Gastrocnemius medialis (tissue), 4 donors: Measurements from ENCODE around the gene PANK4. TPM values are rescaled to one million over a fixed set of nuclear protein-coding genes. Genes with fewer than 3 reads are reported as not detected.

Experiments
- ATAC-seq, 2 donors: fragments of 150-250 bp; one replicate each; pipeline ENCODE4 v1.9.1; 2016
- DNase-seq, 2 donors: peaks; one replicate each; pipeline ENCODE4 v3.0.0-alpha.2; 2019
- H3K27ac ChIP-seq, 4 donors: fragments of 200-600 bp; sonication (generic); 1 replicate in 1 of 4; 2 replicates in 3 of 4; pipeline ENCODE4 v1.5.1; 2016 to 2018; ENCODE audit warnings: mild to moderate bottlenecking in 2 of 4, moderate library complexity in 1 of 4
- H3K27me3 ChIP-seq, 3 donors: fragments of 200-600 bp; sonication (generic) in 2 of 3; 1 replicate in 1 of 3; 2 replicates in 2 of 3; pipeline versions ENCODE4 v1.5.1 to v1.6.0; 2016 to 2019; ENCODE audit warnings: mild to moderate bottlenecking in 1 of 3, moderate library complexity in 1 of 3
- H3K36me3 ChIP-seq, 2 donors: fragments of 200-600 bp; sonication (generic) in 1 of 2; one replicate each; pipeline ENCODE4 v1.5.1; 2017 to 2018
- H3K4me1 ChIP-seq, 2 donors: fragments of 200-600 bp; sonication (generic) in 1 of 2; one replicate each; pipeline ENCODE4 v1.5.1; 2016 to 2017; ENCODE audit warnings: mild to moderate bottlenecking in 2 of 2
- H3K4me3 ChIP-seq, 4 donors: fragments of 200-600 bp; sonication (generic) in 3 of 4; 1 replicate in 1 of 4; 2 replicates in 3 of 4; pipeline ENCODE4 v1.5.1; 2016 to 2019; ENCODE audit warnings: mild to moderate bottlenecking in 2 of 4
- H3K9me3 ChIP-seq, 3 donors: fragments of 200-600 bp; sonication (generic) in 2 of 3; 1 replicate in 1 of 3; 2 replicates in 2 of 3; pipeline ENCODE4 v1.5.1; 2016 to 2019
- POLR2A ChIP-seq, 2 donors: fragments of 450-650 bp; IDR thresholded peaks; one replicate each; pipeline ENCODE4 v1.6.1; 2017; ENCODE audit warnings: antibody characterized with exemption in 2 of 2, mild to moderate bottlenecking in 2 of 2, moderate library complexity in 2 of 2
- in situ Hi-C, 4 donors: fragments of 200-750 bp; cut with MboI; loops; one replicate each; pipeline versions ENCODE4 v1.15.0 to v1.8.0; 2017; ENCODE audit warnings: low sequenced_read_pairs in 4 of 4
- intact Hi-C: fragments of 100-400 bp; cut with DNase I; formaldehyde crosslinking; loops from one replicate; pipeline ENCODE4 v1.15.1; 2023; ENCODE audit warnings: low total_unique reads
- total RNA-seq, 4 donors: library from RNA; depleted of rRNA; stranded (reverse); fragments of >200 nt; gene quantifications; one replicate each; pipeline versions ENCODE4 v1.1.0 to v1.2.3, GENCODE V29; 2016
- TF ChIP-seq, protein P1 (sequence below), 5 experiments: fragments of 450-650 bp in 3 of 5; fragments of 200-600 bp in 2 of 5; sonication (generic) in 2 of 5; IDR thresholded peaks in 4 of 5; conservative IDR thresholded peaks in 1 of 5; 1 replicate in 4 of 5; 2 replicates in 1 of 5; pipeline ENCODE4 v1.5.1; 2016 to 2019; ENCODE audit warnings: antibody characterized with exemption in 5 of 5, mild to moderate bottlenecking in 3 of 5, moderate library complexity in 3 of 5

The PANK4 gene
- total RNA-seq, 4 donors from 2014 or later = 27.5 to 54.2 (median 38.5) TPM

DNA sequence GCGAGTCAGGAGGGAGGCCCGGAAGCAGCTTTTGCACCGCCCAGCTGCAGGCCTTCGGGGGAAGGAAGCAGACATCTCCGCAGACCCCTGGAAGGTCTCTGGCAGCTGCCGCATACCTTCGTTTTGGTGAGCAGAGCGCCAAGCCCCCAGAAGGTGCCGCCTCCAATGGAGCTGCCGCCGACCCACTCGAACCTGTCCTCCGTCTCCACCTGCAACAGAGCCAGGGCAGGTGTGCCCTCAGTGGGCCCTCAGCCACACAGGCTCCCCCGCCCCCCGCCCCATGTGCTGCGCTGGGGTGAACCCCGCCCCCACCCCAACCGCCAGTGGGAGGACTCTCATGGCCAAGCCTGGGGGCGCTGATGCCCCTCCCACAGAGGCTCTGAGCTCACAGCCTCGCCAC is 6.2 kb downstream of the PANK4 start:
- peaks cover 24 to 26% of the 10 kb centered on the region in 2 donors for H3K4me1 ChIP-seq
- H3K27ac ChIP-seq = no peak overlapping the region
- H3K9me3 ChIP-seq = no peaks in the 10 kb centered on the region
- intact Hi-C loops = no loop called here
- no peak overlapping the region for H3K4me3 ChIP-seq
- no peaks in the 10 kb centered on the region for H3K27me3 ChIP-seq
- ATAC-seq (no peak), DNase-seq (no peak)
- no peak for TF ChIP-seq POLR2A (IDR thresholded peaks at IDR 0.05)
- TF ChIP-seq, protein P1, sequence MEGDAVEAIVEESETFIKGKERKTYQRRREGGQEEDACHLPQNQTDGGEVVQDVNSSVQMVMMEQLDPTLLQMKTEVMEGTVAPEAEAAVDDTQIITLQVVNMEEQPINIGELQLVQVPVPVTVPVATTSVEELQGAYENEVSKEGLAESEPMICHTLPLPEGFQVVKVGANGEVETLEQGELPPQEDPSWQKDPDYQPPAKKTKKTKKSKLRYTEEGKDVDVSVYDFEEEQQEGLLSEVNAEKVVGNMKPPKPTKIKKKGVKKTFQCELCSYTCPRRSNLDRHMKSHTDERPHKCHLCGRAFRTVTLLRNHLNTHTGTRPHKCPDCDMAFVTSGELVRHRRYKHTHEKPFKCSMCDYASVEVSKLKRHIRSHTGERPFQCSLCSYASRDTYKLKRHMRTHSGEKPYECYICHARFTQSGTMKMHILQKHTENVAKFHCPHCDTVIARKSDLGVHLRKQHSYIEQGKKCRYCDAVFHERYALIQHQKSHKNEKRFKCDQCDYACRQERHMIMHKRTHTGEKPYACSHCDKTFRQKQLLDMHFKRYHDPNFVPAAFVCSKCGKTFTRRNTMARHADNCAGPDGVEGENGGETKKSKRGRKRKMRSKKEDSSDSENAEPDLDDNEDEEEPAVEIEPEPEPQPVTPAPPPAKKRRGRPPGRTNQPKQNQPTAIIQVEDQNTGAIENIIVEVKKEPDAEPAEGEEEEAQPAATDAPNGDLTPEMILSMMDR (IDR thresholded peaks at IDR 0.05 in 4 of 5, conservative IDR thresholded peaks at IDR 0.05 in 1 of 5) = no peak
- in situ Hi-C loops = no loop called here
- peaks cover 0 to 67% of the 10 kb centered on the region in 2 donors for H3K36me3 ChIP-seq

DNA sequence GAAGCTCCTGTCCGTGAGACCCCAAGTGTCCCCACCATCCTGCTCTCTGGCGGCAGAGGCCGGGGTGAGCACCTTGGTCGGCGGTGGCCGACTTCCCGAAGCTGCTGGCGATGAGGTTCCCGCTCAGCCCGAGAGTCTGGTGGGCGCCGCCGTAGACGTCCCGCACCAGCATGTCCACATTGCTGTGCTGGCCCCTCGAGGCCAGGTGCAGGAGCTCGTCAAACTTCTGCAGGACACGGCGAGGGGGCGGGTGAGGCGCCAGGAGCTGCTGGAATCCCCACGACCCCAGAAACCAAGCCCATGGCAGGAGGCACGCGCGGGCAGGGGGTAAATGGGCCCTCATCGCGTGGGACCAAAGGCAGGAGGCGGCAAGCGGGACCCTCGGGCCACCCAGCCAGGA is 6.7 kb downstream of the PANK4 start:
- Histone ChIP-seq H3K9me3 (no peaks in the 10 kb centered on the region), H3K4me1 (peaks cover 20 to 21% of the 10 kb centered on the region in 2 donors), H3K27me3 (no peaks in the 10 kb centered on the region), H3K36me3 (peaks cover 0 to 71% of the 10 kb centered on the region in 2 donors), H3K4me3 (no peak overlapping the region), H3K27ac (no peak overlapping the region)
- TF ChIP-seq, protein P1 (IDR thresholded peaks at IDR 0.05 in 4 of 5, conservative IDR thresholded peaks at IDR 0.05 in 1 of 5) = no peak
- TF ChIP-seq POLR2A (IDR thresholded peaks at IDR 0.05) = no peak
- intact Hi-C loops (no loop called here), in situ Hi-C loops (no loop called here)
- ATAC-seq (no peak), DNase-seq (no peak)

DNA sequence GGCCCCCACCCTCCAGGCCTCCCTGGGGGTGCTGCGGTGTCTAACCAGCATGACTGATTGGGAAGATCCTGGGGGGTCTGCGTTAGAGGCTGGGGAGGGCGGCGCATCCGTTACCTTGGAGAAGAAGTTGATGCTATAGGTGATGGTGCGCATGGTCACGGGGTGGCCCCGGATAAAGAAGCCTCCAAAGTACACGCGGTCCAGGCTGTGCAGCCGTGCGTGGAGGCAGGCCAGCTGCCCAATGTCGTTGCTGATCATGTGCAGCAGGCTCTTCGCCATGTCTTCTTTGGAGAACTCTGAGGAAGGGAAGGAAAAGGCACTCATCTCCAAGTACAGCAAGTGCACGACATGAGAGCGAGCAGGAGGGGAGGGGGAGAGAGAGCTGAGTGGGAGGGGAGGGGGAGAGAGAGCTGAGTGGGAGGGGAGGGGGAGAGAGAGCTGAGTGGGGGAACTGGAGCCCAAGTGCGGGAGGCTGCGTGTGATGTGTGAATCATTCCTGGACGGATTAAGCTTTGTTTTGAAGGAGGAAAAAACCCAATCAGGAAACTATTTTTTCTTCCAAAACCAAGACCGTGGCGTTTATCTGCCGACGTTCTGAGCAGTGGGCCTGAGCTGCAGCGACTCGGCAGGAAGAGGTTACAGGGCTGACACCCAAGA is 7.2 kb downstream of the PANK4 start:
- no peaks in the 10 kb centered on the region for H3K9me3 ChIP-seq
- no peak overlapping the region for H3K27ac ChIP-seq
- ATAC-seq (no peak), DNase-seq (no peak)
- in situ Hi-C loops = no loop called here
- peaks cover 14 to 15% of the 10 kb centered on the region in 2 donors for H3K4me1 ChIP-seq
- no peak for TF ChIP-seq POLR2A (IDR thresholded peaks at IDR 0.05)
- TF ChIP-seq, protein P1 (IDR thresholded peaks at IDR 0.05 in 4 of 5, conservative IDR thresholded peaks at IDR 0.05 in 1 of 5) = no peak
- H3K36me3 ChIP-seq = peaks cover 0 to 76% of the 10 kb centered on the region in 2 donors
- no peaks in the 10 kb centered on the region for H3K27me3 ChIP-seq
- H3K4me3 ChIP-seq = no peak overlapping the region
- intact Hi-C loops = no loop called here

DNA sequence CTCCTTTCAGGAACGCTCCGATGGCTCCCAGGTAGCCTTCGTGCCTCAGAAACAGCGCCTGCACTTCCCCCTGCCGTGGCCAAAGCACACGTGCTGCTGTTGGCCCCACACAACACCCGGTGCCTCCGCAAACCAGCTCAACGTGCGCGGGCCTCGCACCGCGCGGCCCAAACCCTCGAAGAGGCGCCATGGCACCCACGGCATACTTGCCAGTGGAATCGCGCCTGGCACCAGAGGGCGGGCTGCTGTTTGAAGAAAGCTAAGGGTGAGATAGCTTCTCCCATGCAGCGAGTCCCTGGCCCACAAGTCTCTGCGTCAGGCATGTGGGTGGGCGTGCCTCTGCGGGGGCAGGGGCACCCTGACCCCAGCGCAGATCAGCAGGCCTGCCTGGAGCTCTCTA is 7.9 kb downstream of the PANK4 start:
- no peak for DNase-seq
- in situ Hi-C loops = no loop called here
- intact Hi-C loops = no loop called here
- H3K4me3 ChIP-seq = no peak overlapping the region
- TF ChIP-seq POLR2A (IDR thresholded peaks at IDR 0.05) = no peak
- TF ChIP-seq, protein P1 (IDR thresholded peaks at IDR 0.05 in 4 of 5, conservative IDR thresholded peaks at IDR 0.05 in 1 of 5) = no peak
- H3K9me3 ChIP-seq = no peaks in the 10 kb centered on the region
- no peaks in the 10 kb centered on the region for H3K27me3 ChIP-seq
- no peak for ATAC-seq
- peaks cover 8 to 9% of the 10 kb centered on the region in 2 donors for H3K4me1 ChIP-seq
- peaks cover 0 to 83% of the 10 kb centered on the region in 2 donors for H3K36me3 ChIP-seq
- no peak overlapping the region for H3K27ac ChIP-seq

DNA sequence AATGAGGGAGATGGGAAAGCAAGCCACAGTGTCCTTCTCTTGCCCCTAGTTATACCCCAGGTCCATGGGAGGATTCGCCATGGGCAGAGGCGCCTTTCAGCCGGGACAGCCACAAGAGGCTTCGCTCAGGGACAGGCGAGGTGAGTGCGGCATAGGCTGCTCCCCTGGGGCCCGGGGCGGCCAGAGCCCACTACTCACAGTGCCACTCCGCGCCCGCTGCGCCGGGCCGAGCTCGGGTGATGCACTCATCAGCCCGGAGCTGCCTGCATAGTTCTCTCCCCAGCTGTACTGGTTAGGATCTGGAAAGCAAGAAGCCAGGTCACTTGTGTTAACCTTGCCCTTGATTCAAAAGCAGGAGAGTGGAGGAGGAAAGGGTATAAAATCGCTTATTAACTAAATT is 8.4 kb downstream of the PANK4 start:
- DNase-seq (no peak), ATAC-seq (no peak)
- intact Hi-C loops (no loop called here), in situ Hi-C loops (no loop called here)
- Histone ChIP-seq H3K4me3 (no peak overlapping the region), H3K27me3 (no peaks in the 10 kb centered on the region), H3K4me1 (peaks cover 2 to 3% of the 10 kb centered on the region in 2 donors), H3K27ac (no peak overlapping the region), H3K36me3 (peaks cover 0 to 88% of the 10 kb centered on the region in 2 donors), H3K9me3 (no peaks in the 10 kb centered on the region)
- no peak for TF ChIP-seq POLR2A (IDR thresholded peaks at IDR 0.05)
- TF ChIP-seq, protein P1 (IDR thresholded peaks at IDR 0.05 in 4 of 5, conservative IDR thresholded peaks at IDR 0.05 in 1 of 5) = no peak
